Right kidney (tissue), 1 donor: ENCODE results near the gene OSBPL10.

Experiments used
- DNase-seq: peaks from one replicate; pipeline ENCODE4 v3.0.0-alpha.2; 2016

Gene OSBPL10

GRCh38 chr3:31959951-31960792 is 20.9 kb downstream of the OSBPL10 start:
- DNase-seq: no peak

GRCh38 chr3:31959251-31959650 is 21.8 kb downstream of the OSBPL10 start:
- no peak for DNase-seq

- DNase-seq: no peak
These were observed 22.3 kb downstream of the OSBPL10 start for GRCh38 chr3:31958701-31959152.

- no peak for DNase-seq
These were observed 24.0 kb downstream of the OSBPL10 start for GRCh38 chr3:31957106-31957505.

- DNase-seq: no peak
These were observed 25.5 kb downstream of the OSBPL10 start for GRCh38 chr3:31955581-31955980.

GRCh38 chr3:31953636-31954035 is 27.4 kb downstream of the OSBPL10 start:
- DNase-seq: no peak

- no peak for DNase-seq
These were observed 28.0 kb downstream of the OSBPL10 start for GRCh38 chr3:31953091-31953490.

GRCh38 chr3:31952205-31952604 is 28.9 kb downstream of the OSBPL10 start:
- no peak for DNase-seq

- no peak for DNase-seq
These were observed 32.8 kb downstream of the OSBPL10 start for GRCh38 chr3:31948280-31948679.

- no peak for DNase-seq
These were observed 33.4 kb downstream of the OSBPL10 start for GRCh38 chr3:31947671-31948091.

GRCh38 chr3:31947162-31947561 is 33.9 kb downstream of the OSBPL10 start:
- no peak for DNase-seq

- no peak for DNase-seq
These were observed 34.5 kb downstream of the OSBPL10 start for GRCh38 chr3:31946484-31947081.

- DNase-seq: no peak
These were observed 35.4 kb downstream of the OSBPL10 start for GRCh38 chr3:31945738-31946052.

- no peak for DNase-seq
These were observed 38.0 kb downstream of the OSBPL10 start for GRCh38 chr3:31943041-31943440.

- DNase-seq: no peak
These were observed 38.6 kb downstream of the OSBPL10 start for GRCh38 chr3:31942446-31942845.

- no peak for DNase-seq
These were observed 43.8 kb downstream of the OSBPL10 start for GRCh38 chr3:31937225-31937624.

- no peak for DNase-seq
These were observed 44.5 kb downstream of the OSBPL10 start for GRCh38 chr3:31936420-31937060.

- DNase-seq: no peak
These were observed 46.2 kb downstream of the OSBPL10 start for GRCh38 chr3:31934866-31935265.

GRCh38 chr3:31934018-31934417 is 47.0 kb downstream of the OSBPL10 start:
- DNase-seq: no peak

GRCh38 chr3:31932990-31933389 is 48.1 kb downstream of the OSBPL10 start:
- DNase-seq: no peak

GRCh38 chr3:31929826-31930502 is 51.1 kb downstream of the OSBPL10 start:
- no peak for DNase-seq

- DNase-seq: no peak
These were observed 53.3 kb downstream of the OSBPL10 start for GRCh38 chr3:31927811-31928210.

- no peak for DNase-seq
These were observed 54.5 kb downstream of the OSBPL10 start for GRCh38 chr3:31926543-31926942.
